ENCODE results near the gene SSU72. TPM values are rescaled to one million over a fixed set of nuclear protein-coding genes. Genes with fewer than 3 reads are reported as not detected.
A peak's percentile ranks its signal among the peaks of the same experiment; 100 is the strongest.

The SSU72 gene
- total RNA-seq, 6 donors from 2014 or later: 122 to 174 (median 146) TPM

DNA sequence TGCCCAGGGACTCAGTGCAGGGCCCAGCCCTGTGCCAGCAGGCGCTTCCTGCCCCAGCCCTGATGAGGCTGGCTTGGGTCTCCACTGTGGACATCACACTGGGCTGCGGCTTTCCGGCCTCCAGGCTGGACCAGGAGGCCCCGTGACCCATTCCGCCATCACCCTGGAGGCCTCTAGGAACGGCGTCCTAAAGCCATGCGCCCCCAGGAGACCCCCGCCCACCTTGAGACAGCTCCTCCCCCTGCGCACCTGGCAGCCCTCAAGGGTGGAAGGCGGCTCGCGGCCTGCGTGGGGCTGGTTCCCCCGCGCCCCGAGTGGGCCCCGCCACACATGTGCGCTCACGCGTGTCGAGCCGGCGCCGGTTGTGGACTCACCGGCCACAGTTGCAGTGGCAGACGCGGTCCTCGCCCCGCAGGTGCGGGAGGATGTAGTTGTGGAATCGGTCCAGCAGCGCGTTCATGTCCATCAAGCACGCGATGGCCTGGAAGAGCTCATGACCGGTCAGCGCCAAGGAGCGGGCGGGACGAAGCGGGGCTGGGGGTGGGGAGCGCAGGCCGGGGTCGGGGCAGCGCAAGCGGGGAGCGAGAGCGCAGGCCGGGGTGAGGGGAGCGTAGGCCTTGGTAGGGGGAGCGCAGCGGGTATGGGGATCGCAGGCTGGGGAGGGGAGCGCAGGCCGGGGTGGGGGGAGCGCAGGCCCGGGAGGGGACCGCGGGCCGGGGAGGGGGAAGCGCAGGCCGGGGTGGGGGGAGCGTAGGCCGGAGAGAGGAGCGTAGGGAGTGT, 35.2 kb downstream of the SSU72 start:
- peak overlapping the region; percentile 45 to 78 (median 68) for H3K4me3 ChIP-seq
- H3K36me3 ChIP-seq: peaks cover 0 to 40% (median 25%) of the 10 kb centered on the region in 4 donors
- TF ChIP-seq CTCF (IDR thresholded peaks at IDR 0.05) (no peak), POLR2AphosphoS5 (IDR thresholded peaks at IDR 0.05) (no peak), POLR2A (IDR thresholded peaks at IDR 0.05) (no peak), EP300 (IDR thresholded peaks at IDR 0.05) (no peak)
- DNase-seq (peak in 1 of 2 donors; percentile 87), ATAC-seq (ENCODE audit: low FRiP score in 2 of 2) (no peak)
- peak overlapping the region in 3 of 4 donors; percentile 24 to 83 (median 65) for H3K27ac ChIP-seq
- no peaks in the 10 kb centered on the region for H3K27me3 ChIP-seq
- H3K9me3 ChIP-seq: no peaks in the 10 kb centered on the region
- peaks cover 17 to 29% (median 18%) of the 10 kb centered on the region in 4 donors for H3K4me1 ChIP-seq
- 27 to 33% methylated on average over 36 to 37 of the region's 66 CpGs for WGBS, 2 donors

DNA sequence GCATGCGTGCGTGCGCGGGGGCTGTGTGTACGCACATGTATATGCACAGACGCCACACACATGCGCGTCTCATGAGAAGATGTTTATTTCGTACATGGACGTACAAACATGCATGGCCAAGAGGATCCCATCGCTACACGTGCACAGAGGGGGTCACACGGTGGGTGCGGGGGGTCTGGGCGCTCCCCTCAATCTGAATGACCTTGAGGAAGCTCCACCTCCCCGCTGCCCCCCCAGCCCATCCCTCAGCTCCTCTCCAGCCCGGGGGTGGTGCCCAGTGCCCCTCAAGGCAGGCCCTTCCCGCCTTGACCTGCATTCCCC, 35.7 kb downstream of the SSU72 start:
- Histone ChIP-seq H3K36me3 (peaks cover 0 to 39% (median 27%) of the 10 kb centered on the region in 4 donors), H3K27me3 (no peaks in the 10 kb centered on the region), H3K27ac (peak overlapping the region in 2 of 4 donors; percentile 65 to 83), H3K4me3 (peak overlapping the region in 2 of 4 donors; percentile 66 to 71), H3K4me1 (peaks cover 17 to 29% (median 18%) of the 10 kb centered on the region in 4 donors), H3K9me3 (no peaks in the 10 kb centered on the region)
- DNase-seq: peak in 1 of 2 donors; percentile 79
- no peak for ATAC-seq (ENCODE audit: low FRiP score in 2 of 2)
- TF ChIP-seq EP300 (IDR thresholded peaks at IDR 0.05): no peak
- TF ChIP-seq POLR2AphosphoS5 (IDR thresholded peaks at IDR 0.05): no peak
- TF ChIP-seq POLR2A (IDR thresholded peaks at IDR 0.05): no peak
- TF ChIP-seq CTCF (IDR thresholded peaks at IDR 0.05): no peak
- 86 to 100% methylated on average over 8 to 18 of the region's 18 CpGs for WGBS, 2 donors

DNA sequence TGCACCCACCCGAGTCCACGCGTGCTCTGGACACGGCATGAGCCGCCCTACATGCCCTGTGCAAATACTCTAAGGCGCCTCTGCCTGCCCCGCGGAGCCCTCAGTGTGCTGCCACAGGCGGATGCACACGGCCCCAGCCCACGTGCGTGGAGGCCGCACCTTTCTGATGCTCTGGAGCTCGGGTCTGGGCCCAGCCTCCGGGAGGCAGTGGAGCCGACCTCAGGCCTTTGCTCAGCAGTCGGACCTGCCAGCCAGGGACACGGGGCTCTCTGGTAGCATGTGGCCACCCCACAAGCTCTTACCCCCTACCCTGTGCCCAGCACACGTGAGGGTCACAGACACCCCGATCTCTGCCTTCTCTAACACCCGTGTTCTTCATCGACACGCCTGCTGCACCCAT, 36.3 kb downstream of the SSU72 start:
- Histone ChIP-seq H3K9me3 (no peaks in the 10 kb centered on the region), H3K36me3 (peaks cover 0 to 32% (median 25%) of the 10 kb centered on the region in 4 donors), H3K4me3 (no peak overlapping the region), H3K4me1 (peaks cover 17 to 29% (median 18%) of the 10 kb centered on the region in 4 donors), H3K27ac (no peak overlapping the region), H3K27me3 (no peaks in the 10 kb centered on the region)
- 93 to 100% methylated on average over 5 to 23 of the region's 23 CpGs for WGBS, 2 donors
- DNase-seq (peak in 1 of 2 donors; percentile 75), ATAC-seq (ENCODE audit: low FRiP score in 2 of 2) (no peak)
- TF ChIP-seq POLR2AphosphoS5 (IDR thresholded peaks at IDR 0.05) (no peak), POLR2A (IDR thresholded peaks at IDR 0.05) (no peak), EP300 (IDR thresholded peaks at IDR 0.05) (no peak), CTCF (IDR thresholded peaks at IDR 0.05) (no peak)

DNA sequence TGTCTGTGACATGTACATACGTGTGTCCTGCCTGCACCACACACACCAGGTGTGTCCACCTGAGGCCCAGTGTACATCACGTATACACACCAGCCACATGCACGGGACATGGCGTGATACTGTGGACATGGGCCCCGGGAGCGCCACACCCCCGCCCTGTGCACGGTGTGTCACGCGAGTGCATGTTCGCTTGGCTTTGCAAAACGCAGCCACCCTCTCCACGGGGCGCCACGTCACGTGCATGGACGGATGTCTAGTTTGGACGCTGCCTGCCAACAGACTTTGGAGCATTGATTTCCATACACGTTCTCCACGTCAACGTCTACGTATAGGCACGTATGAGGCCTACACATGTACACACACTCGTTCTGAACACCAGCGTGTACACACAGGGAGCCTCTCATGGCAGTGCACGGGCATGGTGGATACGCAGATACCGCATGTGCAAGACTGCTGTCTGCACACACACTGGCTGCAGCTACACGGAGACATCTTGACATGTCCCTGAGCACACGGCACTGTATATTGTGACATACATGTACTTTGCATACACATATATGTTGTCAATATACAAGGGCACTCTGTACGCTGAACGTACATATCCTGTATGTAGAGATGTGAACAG, 36.9 kb downstream of the SSU72 start:
- H3K27ac ChIP-seq: no peak overlapping the region
- DNase-seq: peak in 1 of 2 donors; percentile 83
- no peaks in the 10 kb centered on the region for H3K27me3 ChIP-seq
- H3K9me3 ChIP-seq: no peaks in the 10 kb centered on the region
- TF ChIP-seq EP300 (IDR thresholded peaks at IDR 0.05): no peak
- TF ChIP-seq POLR2AphosphoS5 (IDR thresholded peaks at IDR 0.05): no peak
- TF ChIP-seq CTCF (IDR thresholded peaks at IDR 0.05): no peak
- TF ChIP-seq POLR2A (IDR thresholded peaks at IDR 0.05): no peak
- peaks cover 0 to 26% (median 19%) of the 10 kb centered on the region in 4 donors for H3K36me3 ChIP-seq
- H3K4me3 ChIP-seq: no peak overlapping the region
- ATAC-seq (ENCODE audit: low FRiP score in 2 of 2): no peak
- H3K4me1 ChIP-seq: peaks cover 17 to 29% (median 18%) of the 10 kb centered on the region in 4 donors
- 94 to 95% methylated on average over 24 to 32 of the region's 32 CpGs for WGBS, 2 donors
